Naive B cell (primary cell): ENCODE results near the gene MOB3A. TPM values are rescaled to one million over a fixed set of nuclear protein-coding genes. Genes with fewer than 3 reads are reported as not detected.

Source experiments
- ATAC-seq, 2 donors: fragments of 150-1000 bp; cut with Tn5 transposase; 2 replicates each; pipeline ENCODE4 v1.10.0; 2021; ENCODE audit warnings: low read depth in 2 of 2, mild to moderate bottlenecking in 2 of 2, moderate library complexity in 2 of 2
- DNase-seq: peaks from one replicate; pipeline ENCODE4 v3.0.0; 2022
- H3K27ac Mint-ChIP-seq, 6 donors: one replicate each; pipeline ENCODE4 v1.8.0; 2020 to 2022; ENCODE audit warnings: mild to moderate bottlenecking in 6 of 6, mixed read lengths in 6 of 6, moderate library complexity in 5 of 6, inconsistent platforms in 2 of 6
- H3K27me3 Mint-ChIP-seq, 3 donors: one replicate each; pipeline ENCODE4 v1.8.0; 2021 to 2022; ENCODE audit warnings: mixed read lengths in 3 of 3, mild to moderate bottlenecking in 1 of 3
- H3K36me3 Mint-ChIP-seq, 2 donors: one replicate each; pipeline ENCODE4 v1.8.0; 2020 to 2022; ENCODE audit warnings: mixed read lengths in 2 of 2, inconsistent platforms in 1 of 2, mild to moderate bottlenecking in 1 of 2
- H3K4me1 Mint-ChIP-seq, 3 donors: one replicate each; pipeline ENCODE4 v1.8.0; 2020 to 2022; ENCODE audit warnings: mixed read lengths in 3 of 3, inconsistent platforms in 1 of 3, mild to moderate bottlenecking in 1 of 3, moderate library complexity in 1 of 3
- H3K4me3 Mint-ChIP-seq, 8 donors: one replicate each; pipeline ENCODE4 v1.8.0; 2020 to 2022; ENCODE audit warnings: mild to moderate bottlenecking in 8 of 8, mixed read lengths in 8 of 8, moderate library complexity in 8 of 8, inconsistent platforms in 2 of 8
- H3K9me3 Mint-ChIP-seq, 7 donors: one replicate each; pipeline ENCODE4 v1.8.0; 2020 to 2022; ENCODE audit warnings: mixed read lengths in 7 of 7, mild to moderate bottlenecking in 5 of 7, inconsistent platforms in 2 of 7, moderate library complexity in 1 of 7
- polyA plus RNA-seq, 6 donors: library from polyadenylated mRNA; unstranded; fragments of 300-500 nt; fragmentation: Illumina TruSeq; gene quantifications; one replicate each; pipeline ENCODE4 v1.2.3, GENCODE V29; 2021; ENCODE audit warnings: low read depth in 6 of 6

Gene MOB3A
- polyA plus RNA-seq, 6 donors from 2014 or later: 52.2 to 106 (median 75.1) TPM

DNA sequence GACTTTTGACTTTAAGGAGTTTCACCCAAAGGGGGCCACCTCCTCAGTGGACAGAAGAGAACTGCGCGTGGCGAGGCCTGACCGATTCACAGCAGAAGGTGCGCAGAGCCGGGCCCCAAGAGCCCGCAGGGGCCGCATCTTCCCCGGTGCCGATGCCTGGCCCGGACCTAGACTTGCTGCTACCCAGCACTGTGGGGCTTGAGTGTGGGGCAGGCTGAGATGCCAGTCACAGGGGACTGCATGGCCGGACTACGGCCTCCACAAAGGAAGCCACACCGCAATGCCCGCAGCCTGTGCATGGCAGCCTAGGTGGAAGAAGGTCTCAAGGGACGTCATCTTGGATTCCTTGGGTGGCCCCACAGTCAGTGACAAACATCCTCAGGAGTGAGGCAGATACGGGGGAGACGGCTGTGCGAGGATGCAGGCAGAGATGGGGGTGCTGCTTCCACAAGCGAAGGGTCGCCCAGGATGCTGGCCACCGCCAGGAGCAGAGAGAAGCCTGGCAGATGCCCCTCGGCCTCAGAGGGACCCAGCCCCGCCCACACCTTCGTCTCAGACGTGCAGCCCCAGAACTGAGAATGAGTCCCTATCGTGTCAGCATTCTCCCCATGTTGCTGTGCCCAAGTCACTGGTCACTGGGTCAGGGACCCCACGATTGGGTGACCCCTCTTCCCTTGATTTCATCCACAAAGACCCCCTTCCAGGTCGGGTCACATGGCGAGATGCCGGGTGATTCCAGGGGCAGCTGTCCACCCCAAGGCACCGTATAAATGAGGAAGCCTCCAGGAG, 16.9 kb downstream of the MOB3A start:
- no peaks in the 10 kb centered on the region for H3K27me3 Mint-ChIP-seq
- H3K4me1 Mint-ChIP-seq: peaks cover 41 to 88% (median 74%) of the 10 kb centered on the region in 3 donors
- no peak for ATAC-seq
- no peak for DNase-seq
- H3K9me3 Mint-ChIP-seq: no peaks in the 10 kb centered on the region
- no peaks in the 10 kb centered on the region for H3K36me3 Mint-ChIP-seq
- H3K27ac Mint-ChIP-seq: peak overlapping the region; percentile 44 to 100 (median 90)
- peak overlapping the region; percentile 15 to 98 (median 86) for H3K4me3 Mint-ChIP-seq

DNA sequence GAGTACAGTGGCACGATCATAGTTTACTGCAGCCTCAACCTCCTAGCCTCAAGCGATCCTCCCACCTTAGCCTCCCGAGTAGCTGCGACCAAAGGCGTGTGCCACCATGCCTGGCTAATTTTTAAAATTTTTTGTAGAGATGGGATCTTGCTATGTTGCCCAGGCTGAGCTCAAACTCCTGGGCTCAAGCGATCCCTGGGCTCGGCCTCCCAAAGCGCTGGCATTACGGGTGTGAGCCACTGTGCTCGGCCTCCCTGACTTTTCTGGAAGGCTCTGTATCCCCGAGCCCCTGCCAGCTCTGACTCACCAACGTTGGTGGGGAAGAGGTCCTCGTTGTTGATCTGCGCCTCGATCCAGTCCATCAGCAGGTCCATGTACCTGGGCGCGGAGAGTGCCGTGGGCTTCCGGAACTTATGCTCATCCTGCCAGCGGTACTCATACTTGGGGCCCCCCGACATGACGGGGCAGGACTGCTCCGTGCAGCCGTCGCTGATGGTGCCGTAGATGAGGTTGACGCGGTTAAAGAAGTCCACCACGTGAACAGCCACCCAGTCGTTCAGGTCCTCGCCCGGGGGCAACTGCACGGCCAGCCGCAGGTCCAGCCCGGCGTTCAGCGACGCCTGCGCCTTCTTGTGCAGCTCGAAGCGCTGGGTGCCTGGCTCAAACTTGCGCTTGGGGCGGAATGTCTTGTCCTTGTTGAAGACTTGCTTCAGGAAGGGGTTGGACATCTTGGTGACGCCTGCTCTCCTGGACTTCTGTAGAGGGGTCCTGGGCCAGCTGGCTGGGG, 18.1 kb downstream of the MOB3A start:
- Mint-ChIP-seq H3K27ac (peak overlapping the region in 3 of 6 donors; percentile 50 to 99 (median 67)), H3K27me3 (no peaks in the 10 kb centered on the region), H3K4me3 (peak overlapping the region in 3 of 8 donors; percentile 51 to 98 (median 75)), H3K36me3 (no peaks in the 10 kb centered on the region), H3K4me1 (peaks cover 38 to 89% (median 71%) of the 10 kb centered on the region in 3 donors), H3K9me3 (no peaks in the 10 kb centered on the region)
- DNase-seq (no peak), ATAC-seq (no peak)

DNA sequence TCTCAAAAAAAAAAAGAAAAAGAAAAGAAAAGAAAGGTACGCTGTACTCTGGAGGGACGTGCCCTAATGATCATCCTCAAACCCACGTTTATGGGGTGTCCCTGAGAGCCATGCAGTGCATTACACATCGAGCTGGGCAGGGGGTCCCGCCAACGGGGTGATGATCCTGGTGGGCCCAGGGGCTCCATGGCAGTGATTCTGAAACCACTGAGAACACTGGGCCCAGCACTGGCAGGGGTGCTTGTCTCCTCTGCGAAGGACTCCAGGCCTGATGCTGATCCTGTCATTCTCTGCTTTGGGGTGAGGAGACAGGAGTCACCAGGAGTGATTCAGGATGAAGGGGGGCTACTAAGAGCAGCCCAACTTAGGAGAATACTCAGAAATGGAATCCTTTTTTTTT, 18.7 kb downstream of the MOB3A start:
- Mint-ChIP-seq H3K9me3 (no peaks in the 10 kb centered on the region), H3K4me3 (peak overlapping the region in 4 of 8 donors; percentile 15 to 72 (median 62)), H3K27me3 (no peaks in the 10 kb centered on the region), H3K27ac (peak overlapping the region in 4 of 6 donors; percentile 59 to 99 (median 82)), H3K36me3 (peaks cover 2 to 6% of the 10 kb centered on the region in 2 donors), H3K4me1 (peaks cover 37 to 87% (median 71%) of the 10 kb centered on the region in 3 donors)
- ATAC-seq (no peak), DNase-seq (no peak)

DNA sequence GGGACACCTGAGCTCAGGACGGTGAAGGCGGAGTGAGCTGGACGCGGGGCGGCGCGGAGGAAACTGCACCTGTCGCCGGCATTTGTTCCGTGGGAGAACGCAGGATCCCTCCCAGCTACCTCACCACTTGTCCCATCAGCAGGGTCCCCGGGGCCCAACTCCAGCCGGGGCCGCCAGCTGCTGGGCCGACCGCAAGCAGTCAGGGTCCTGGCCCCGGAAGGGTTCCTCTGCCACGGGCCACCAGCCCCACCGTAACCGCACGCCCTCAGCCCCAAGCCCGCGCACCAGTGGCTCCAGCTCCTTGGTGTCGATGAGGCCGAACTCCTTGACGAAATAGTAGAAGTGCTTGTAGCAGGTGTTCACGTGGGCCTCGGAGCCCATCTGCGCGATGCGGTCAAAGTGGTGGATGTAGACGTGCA, 19.6 kb downstream of the MOB3A start:
- H3K27ac Mint-ChIP-seq: peak overlapping the region in 4 of 6 donors; percentile 59 to 99 (median 82)
- peaks cover 32 to 85% (median 69%) of the 10 kb centered on the region in 3 donors for H3K4me1 Mint-ChIP-seq
- no peaks in the 10 kb centered on the region for H3K27me3 Mint-ChIP-seq
- H3K4me3 Mint-ChIP-seq: peak overlapping the region in 3 of 8 donors; percentile 36 to 65 (median 44)
- H3K9me3 Mint-ChIP-seq: no peaks in the 10 kb centered on the region
- peaks cover 4 to 11% of the 10 kb centered on the region in 2 donors for H3K36me3 Mint-ChIP-seq
- DNase-seq (no peak), ATAC-seq (peak; percentile 7 to 12)

DNA sequence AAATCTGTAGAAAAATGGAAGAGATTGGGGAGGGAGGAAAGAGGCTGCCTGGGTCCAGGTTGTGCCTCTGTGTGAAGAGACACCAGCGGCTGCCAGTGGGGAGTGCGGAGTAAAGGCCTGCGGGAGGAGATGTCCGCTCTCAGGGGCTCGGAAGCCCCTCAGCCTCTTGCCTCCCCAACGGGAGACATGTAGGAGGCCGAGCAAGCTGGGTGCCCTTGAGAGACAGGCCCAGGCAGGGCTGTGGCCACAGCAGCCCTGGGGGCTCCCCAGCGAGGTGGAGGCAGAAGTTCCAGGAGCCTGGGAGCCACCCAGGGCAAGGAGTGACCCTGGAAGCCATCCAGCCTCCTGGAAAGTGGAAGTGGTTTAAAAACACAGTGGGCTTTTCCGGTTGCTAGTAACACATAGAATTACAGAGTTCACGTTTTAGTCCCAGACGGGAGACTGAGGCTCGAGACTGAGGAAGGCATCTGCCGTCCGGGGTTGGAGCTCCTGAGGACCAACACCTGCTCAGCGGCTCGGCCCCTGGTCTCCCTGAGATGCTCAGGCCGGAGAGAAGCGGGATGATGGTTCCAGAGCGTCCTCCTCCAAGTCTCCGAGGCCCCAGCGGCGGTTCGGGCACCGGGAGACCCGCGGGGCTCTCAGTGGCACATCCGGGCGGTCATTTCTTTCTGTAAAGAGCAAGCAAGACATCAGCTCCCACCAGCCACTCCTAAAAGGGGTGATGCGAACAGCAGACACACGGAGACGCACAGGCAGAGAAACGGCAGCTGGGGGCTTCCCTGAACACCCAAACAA, 23.2 kb downstream of the MOB3A start:
- peaks cover 32 to 75% (median 71%) of the 10 kb centered on the region in 3 donors for H3K4me1 Mint-ChIP-seq
- peaks cover 7 to 19% of the 10 kb centered on the region in 2 donors for H3K36me3 Mint-ChIP-seq
- H3K9me3 Mint-ChIP-seq: no peaks in the 10 kb centered on the region
- peak overlapping the region; percentile 86 to 99 (median 98) for H3K27ac Mint-ChIP-seq
- H3K27me3 Mint-ChIP-seq: no peaks in the 10 kb centered on the region
- no peak for ATAC-seq
- no peak for DNase-seq
- peak overlapping the region; percentile 38 to 79 (median 60) for H3K4me3 Mint-ChIP-seq

DNA sequence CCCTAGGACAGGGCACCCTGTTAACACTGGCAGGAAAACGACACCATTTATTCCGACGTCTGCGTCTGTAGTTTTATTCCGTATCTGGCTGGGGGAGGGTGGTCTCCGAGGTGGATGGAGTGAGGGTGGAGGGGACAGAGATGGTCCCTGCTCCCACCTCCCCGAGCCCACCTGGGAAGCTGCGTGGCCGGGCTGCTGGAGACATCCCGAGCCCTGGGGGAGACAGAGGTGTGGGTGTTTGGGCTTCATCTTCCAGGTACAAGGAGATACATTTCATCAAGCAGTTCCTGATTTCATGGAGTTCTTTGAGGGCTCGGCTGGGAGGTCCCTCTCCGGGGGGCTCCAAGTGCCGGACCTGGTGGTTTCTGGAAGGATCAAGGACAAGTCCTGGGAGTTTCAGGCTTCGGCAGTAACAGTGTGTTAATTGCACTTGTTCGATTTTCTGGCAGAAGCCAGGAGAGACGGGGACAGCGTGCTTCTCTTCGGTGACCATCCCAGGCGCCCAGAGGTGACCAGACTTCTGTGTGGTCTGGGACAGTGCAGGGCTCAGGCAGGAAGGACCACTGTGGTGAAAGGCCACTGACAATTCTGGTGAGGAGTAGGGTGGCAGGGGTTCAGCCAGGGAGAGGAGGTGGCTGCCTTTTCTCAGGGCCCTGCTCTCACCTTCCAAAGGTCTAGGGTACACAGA, 25.0 kb downstream of the MOB3A start:
- no peak for DNase-seq
- Mint-ChIP-seq H3K27ac (peak overlapping the region in 5 of 6 donors; percentile 67 to 99 (median 89)), H3K36me3 (peaks cover 7 to 19% of the 10 kb centered on the region in 2 donors), H3K4me3 (peak overlapping the region in 5 of 8 donors; percentile 29 to 62 (median 39)), H3K9me3 (no peaks in the 10 kb centered on the region), H3K27me3 (no peaks in the 10 kb centered on the region), H3K4me1 (peaks cover 34 to 72% (median 70%) of the 10 kb centered on the region in 3 donors)
- no peak for ATAC-seq

DNA sequence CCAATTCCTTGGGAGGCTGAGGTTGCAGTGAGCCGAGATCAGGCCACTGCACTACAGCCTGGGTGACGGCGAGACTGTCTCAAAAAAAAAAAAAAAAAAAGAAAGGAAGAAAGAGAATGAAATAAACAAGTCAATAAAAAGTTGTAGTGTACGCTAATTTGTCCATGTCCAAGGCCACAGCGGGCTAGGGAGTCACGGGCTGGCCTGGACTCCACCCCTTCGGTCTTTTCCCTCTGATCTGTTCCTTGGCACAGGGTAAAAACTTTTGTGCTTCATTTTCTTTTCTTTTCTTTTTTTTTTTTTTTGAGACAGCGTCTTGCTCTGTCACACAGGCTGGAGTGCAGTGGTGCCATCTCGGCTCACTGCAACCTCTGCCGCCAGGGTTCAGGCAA, 25.7 kb downstream of the MOB3A start:
- ATAC-seq (no peak), DNase-seq (no peak)
- H3K27ac Mint-ChIP-seq: peak overlapping the region; percentile 33 to 99 (median 59)
- peaks cover 7 to 19% of the 10 kb centered on the region in 2 donors for H3K36me3 Mint-ChIP-seq
- H3K27me3 Mint-ChIP-seq: no peaks in the 10 kb centered on the region
- peak overlapping the region in 1 of 8 donors; percentile 26 for H3K4me3 Mint-ChIP-seq
- peaks cover 34 to 69% (median 66%) of the 10 kb centered on the region in 3 donors for H3K4me1 Mint-ChIP-seq
- no peaks in the 10 kb centered on the region for H3K9me3 Mint-ChIP-seq

DNA sequence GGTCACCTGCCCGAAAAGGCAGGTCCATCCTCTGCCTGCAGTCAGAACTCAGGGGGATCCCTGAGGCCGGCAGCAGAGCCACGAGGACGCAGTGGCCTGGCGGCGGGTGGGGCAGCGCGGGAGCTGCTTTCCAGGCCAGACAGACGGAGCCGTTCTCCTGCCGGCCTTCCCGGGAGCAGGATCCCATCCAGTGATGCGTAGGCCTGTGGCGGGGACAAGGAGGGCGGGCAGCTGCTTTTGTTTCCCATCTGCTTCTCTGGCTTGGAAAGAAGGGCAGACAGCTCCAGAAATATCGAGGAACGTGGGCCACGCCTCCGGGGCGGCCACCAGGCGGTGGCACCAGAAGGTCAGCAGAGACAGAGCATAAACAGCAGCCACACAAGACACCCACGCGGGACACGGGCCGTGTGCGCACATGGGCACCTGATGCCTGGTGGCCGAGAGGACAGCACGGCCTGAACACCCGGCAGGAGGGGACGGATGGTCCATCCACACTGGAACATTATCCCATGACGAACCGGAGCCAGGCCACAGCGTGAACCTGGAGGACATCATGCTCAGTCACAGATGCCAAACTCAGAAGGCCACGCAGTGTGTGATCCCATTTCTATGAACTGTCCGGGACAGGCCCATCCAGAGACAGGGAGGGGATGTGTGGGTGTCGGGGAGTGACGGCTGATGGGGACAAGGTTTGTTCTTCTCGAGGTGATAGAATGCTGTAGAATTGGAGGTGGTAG, 31.2 kb downstream of the MOB3A start:
- peak overlapping the region in 4 of 6 donors; percentile 24 to 98 (median 30) for H3K27ac Mint-ChIP-seq
- peak overlapping the region in 4 of 8 donors; percentile 5 to 36 (median 16) for H3K4me3 Mint-ChIP-seq
- H3K36me3 Mint-ChIP-seq: no peaks in the 10 kb centered on the region
- H3K9me3 Mint-ChIP-seq: no peaks in the 10 kb centered on the region
- ATAC-seq: no peak
- no peak for DNase-seq
- H3K27me3 Mint-ChIP-seq: no peaks in the 10 kb centered on the region
- H3K4me1 Mint-ChIP-seq: peaks cover 24 to 50% (median 46%) of the 10 kb centered on the region in 3 donors

DNA sequence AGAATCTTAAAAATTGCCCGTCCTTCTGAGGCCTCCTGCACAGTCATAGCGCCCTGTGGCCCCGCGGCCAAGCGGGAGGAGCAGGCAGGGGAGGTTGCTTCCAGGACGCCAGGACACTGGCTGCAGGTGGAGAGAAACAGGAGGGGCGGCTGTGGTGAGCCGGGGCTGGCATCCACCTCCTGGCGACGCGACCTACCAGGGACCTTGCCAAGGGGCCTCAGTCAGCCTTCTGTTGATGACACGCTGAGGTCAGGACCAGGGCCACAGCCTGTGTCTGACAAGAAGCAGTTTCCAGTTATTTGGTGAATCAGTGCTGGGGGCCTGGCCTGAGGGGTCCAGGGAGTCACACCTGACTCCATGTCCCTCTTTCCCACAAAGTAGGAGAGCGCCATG, 31.7 kb downstream of the MOB3A start:
- DNase-seq (no peak), ATAC-seq (no peak)
- Mint-ChIP-seq H3K4me3 (peak overlapping the region in 1 of 8 donors; percentile 5), H3K36me3 (no peaks in the 10 kb centered on the region), H3K9me3 (no peaks in the 10 kb centered on the region), H3K4me1 (peaks cover 19 to 47% (median 42%) of the 10 kb centered on the region in 3 donors), H3K27ac (peak overlapping the region in 3 of 6 donors; percentile 21 to 98 (median 24)), H3K27me3 (no peaks in the 10 kb centered on the region)

DNA sequence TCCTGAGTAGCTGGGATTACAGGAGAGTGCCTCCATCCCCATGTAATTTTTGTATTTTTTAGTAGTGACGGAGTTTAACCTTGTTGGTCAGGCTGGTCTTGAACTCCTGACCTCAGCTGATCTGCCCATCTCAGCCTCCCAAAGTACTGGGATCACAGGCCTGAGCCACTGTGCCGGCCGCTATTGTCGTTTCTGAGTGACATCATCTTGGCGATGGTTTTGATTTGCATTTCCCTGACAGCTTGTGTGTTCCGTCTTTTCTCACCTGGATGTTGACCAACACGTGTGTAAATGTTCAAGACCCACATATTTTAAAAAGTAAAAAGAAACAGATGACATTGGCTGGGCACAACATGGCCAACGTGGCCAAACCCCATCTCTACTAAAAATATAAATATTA, 32.3 kb downstream of the MOB3A start:
- Mint-ChIP-seq H3K27me3 (no peaks in the 10 kb centered on the region), H3K9me3 (no peaks in the 10 kb centered on the region), H3K4me3 (peak overlapping the region in 5 of 8 donors; percentile 11 to 70 (median 68)), H3K4me1 (peaks cover 15 to 42% (median 37%) of the 10 kb centered on the region in 3 donors), H3K36me3 (no peaks in the 10 kb centered on the region), H3K27ac (peak overlapping the region in 4 of 6 donors; percentile 64 to 98 (median 73))
- DNase-seq (no peak), ATAC-seq (no peak)

DNA sequence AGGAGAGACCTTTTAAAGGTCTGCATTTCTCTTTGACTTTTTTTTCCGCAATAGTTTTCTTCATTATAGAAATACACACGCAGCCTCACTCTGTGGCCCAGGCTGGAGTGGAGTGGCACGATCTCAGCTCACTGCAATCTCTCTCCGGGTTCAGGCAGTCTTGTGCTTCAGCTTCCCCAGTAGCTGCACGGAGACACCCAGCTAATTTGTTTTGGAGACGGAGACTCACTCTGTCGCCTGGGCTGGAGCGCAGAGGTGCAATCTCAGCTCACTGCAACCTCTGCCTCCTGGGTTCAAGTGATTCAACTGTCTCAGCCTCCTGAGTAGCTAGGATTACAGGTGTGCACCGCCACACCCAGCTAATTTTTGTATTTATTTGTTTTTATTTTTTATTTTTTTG, 33.4 kb downstream of the MOB3A start:
- H3K4me3 Mint-ChIP-seq: peak overlapping the region; percentile 58 to 95 (median 92)
- H3K27me3 Mint-ChIP-seq: no peaks in the 10 kb centered on the region
- ATAC-seq (no peak), DNase-seq (no peak)
- H3K27ac Mint-ChIP-seq: peak overlapping the region in 3 of 6 donors; percentile 66 to 98 (median 80)
- no peaks in the 10 kb centered on the region for H3K36me3 Mint-ChIP-seq
- no peaks in the 10 kb centered on the region for H3K9me3 Mint-ChIP-seq
- peaks cover 9 to 35% (median 34%) of the 10 kb centered on the region in 3 donors for H3K4me1 Mint-ChIP-seq

DNA sequence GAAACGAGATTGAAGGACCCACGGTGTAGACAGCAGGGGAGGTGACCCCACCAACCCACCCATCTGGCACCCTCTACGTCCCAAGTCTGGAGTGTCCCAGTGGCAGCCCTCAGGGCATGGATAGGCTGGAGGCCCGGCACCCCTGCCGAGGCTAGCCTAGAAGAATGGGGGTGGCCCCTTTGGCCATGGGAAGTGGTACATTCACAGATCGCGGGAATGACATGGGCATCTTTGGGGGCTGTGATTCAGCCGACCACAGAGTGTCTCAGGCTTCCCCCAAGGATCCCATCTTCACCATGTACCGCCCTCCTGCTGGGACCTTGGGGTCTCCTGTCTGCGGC, 33.8 kb downstream of the MOB3A start:
- H3K9me3 Mint-ChIP-seq: no peaks in the 10 kb centered on the region
- H3K27ac Mint-ChIP-seq: peak overlapping the region in 4 of 6 donors; percentile 66 to 98 (median 86)
- H3K36me3 Mint-ChIP-seq: no peaks in the 10 kb centered on the region
- ATAC-seq (no peak), DNase-seq (no peak)
- no peaks in the 10 kb centered on the region for H3K27me3 Mint-ChIP-seq
- peak overlapping the region; percentile 58 to 95 (median 92) for H3K4me3 Mint-ChIP-seq
- H3K4me1 Mint-ChIP-seq: peaks cover 9 to 32% (median 30%) of the 10 kb centered on the region in 3 donors
